ENCODE measurements around the gene CLASP1.
"Not testable (repeated sequence)": the region's sequence is repeated elsewhere in the genome, so short reads cannot be mapped to it uniquely, and the experiment has no call there.

The CLASP1 gene

DNA sequence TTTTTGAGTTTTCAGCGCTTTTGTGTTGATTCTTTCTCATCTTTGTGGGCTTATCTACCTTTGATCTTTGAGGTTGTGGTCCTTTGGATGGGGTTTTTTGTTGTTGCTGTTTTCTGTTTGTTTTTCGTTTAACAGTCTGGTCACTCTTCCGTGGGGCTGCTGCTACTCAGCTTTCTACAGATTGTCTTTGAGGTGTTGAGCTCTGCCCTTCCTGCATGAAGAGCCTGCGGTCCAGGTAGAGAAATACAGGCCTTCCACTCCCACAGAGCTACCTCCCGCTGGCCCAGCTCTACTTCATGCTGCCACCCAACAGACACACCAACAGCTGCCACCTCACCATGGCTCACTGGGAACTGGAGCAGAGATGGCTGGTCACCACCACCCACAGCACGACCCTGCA is 180.3 kb downstream of the CLASP1 start:
- DNase-seq: no peak

DNA sequence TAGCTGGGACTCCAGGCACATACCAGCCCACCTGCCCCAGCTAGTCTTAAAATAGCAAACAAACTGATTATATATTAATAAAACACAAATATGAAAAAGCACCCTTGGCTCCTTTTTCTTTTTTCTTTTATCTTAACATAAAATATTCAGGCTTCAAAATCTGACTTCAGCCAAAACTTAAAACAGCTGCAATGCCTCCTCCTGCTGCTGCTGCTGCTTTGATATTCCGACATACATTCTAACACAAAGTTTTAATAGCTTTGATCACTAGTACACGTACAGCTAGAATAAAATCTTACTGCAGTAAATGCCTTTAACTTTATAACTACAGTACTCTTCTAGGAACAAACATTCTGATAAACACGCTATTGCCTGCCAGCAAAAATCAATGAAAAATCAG is 190.0 kb downstream of the CLASP1 start:
- no peak for DNase-seq

DNA sequence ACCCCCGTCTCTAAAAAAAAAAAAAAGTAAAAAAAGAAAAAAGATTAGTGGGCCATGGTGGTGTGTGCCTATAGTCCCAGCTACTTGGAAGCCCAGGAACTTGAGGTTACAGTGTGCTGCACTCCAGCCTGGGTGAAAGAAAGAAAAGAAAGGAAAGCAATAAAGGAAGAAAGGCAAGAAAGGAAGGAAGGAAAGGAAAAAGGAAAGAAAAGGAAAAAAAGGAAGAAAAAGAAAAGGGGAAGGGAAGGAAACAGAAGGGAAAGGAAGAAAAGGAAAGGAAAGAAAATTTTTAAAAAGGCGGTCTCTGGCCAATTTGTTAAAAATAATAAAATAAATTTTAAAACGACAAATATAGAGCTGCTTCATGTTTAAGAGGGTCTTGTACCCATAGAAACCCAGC is 192.9 kb downstream of the CLASP1 start:
- no peak for DNase-seq

- DNase-seq: no peak
Observed at GRCh38 chr2:121455446-121455845, 193.8 kb downstream of the CLASP1 start.

DNA sequence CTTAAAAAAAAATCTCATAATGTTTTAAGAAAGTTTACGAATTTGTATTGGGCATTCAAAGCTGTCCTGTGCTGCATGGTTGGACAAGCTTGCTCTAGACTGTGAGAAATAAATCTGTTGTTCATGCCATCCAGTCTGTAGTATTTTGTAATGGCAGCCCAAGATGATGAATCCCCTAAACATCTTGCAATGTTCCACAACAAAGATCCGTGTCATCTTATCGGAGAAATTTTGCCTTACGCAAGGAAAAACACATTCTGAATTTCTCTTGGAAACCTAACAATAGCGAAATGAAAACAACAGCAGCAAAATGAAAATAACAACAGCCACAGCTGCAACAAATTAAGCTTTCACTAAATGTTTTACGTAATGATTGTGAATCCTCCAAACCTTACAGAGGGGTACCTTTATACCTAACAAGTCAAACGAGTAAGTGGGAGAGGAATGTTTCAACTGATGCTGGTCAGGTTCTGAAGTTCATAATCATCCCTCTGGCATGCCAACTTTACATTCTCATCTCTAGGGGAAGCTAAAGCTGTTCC is 194.6 kb downstream of the CLASP1 start:
- DNase-seq: no peak

DNA sequence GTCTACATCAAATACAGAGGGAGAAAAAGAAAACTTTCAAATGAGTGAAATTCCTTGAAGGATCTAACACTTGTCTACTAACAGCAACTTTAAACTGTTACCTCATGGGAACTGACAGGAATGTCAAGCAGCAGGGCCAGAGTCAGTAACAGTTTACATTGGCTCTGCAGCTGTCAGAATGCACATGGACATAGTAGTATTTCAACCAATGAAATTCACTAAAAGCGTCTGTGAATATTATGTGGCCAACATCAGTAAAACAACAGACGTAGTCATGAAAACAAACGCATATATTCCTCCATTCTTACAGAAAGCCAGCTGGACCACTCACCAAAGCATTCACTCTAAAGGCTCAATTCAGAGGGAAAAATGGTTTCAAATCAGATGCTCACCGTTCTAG is 197.9 kb downstream of the CLASP1 start:
- no peak for DNase-seq

DNA sequence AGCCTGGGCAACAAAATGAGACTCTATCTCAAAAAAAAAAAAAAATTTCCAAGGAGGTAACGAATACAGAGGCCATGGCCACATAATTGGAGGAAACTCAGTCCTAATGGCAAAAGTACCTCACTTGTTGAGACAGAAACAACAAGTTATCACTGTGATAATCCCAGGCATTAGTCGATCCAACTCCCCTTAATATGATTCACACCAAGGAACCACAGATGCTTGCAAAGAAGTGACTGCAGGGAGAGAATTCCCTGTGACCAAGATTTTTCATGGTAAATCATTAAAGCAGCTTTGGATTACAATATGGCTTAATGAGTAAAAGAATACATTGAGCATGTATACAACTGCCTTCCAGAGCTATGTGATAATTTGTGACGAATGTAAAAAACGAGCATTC is 199.0 kb downstream of the CLASP1 start:
- no peak for DNase-seq

DNA sequence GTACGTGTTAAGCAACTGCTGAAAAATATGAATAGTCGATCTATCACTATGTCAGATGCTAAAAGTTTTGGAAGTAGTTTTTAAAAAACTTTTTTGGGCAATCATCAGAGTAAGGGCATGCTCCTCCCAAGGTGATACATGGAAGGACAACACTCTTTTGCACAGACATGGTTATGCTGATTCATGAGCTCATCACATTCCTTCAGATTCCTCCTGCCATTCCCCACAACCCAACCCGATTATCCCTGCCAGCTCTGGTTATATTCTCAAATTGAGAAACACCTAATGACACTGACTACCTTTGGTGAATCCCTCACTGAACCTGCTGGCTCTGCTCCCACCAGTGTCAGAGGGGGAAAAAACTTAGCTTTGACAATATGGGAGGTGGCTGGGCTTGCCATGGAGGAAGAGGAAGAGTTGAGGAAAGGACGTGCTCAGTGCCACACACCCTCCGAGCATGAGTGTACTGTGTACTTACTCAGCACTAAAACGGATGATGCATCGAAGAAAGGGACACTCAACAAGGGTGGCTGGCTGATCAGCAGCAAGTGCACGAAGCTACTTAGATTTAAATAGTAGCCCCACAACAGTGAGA is 202.5 kb downstream of the CLASP1 start:
- no peak for DNase-seq

DNA sequence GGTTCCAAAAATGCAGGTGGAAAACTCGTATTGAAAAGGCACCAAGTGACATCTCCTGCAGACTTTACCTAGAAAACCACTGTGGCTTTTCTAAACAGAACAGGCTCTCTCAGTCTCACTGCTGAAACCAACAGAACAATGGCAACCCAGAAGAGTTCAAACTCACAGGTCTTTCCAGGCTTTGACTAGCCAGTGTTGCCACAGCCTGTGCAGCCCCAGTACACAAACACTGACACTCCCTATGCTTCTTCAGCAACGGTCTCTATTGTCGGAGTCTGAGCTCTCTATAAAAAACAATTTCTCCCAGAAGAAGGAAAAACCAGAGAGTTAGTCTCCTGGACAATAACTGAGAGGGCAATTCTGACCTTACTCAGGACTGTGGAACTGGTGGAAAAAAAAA is 206.4 kb downstream of the CLASP1 start:
- DNase-seq: no peak

GRCh38 chr2:121438290-121438689 is 211.0 kb downstream of the CLASP1 start:
- not testable (repeated sequence) for DNase-seq

DNA sequence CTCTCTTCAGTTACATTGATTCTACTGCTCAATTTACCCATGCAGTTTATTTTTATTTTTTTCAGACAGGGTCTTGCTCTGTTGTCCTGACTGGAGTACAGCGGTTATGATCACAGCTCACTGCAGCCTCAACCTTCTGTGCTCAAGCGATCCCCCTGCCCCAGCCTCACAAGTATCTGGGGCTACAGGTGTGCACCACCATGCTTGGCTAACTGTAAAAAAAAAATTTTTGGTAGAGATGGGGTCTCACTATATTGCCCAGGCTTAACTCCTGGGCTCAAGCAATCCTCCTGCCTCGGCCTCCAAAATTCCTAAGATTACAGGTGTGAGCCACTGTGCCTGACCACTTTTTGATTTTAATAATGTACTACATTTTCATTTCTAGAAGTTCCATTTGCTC is 212.3 kb downstream of the CLASP1 start:
- DNase-seq: no peak

GRCh38 chr2:121435790-121436189 is 213.5 kb downstream of the CLASP1 start:
- no peak for DNase-seq

GRCh38 chr2:121431214-121431613 is 218.0 kb downstream of the CLASP1 start:
- DNase-seq: no peak

DNA sequence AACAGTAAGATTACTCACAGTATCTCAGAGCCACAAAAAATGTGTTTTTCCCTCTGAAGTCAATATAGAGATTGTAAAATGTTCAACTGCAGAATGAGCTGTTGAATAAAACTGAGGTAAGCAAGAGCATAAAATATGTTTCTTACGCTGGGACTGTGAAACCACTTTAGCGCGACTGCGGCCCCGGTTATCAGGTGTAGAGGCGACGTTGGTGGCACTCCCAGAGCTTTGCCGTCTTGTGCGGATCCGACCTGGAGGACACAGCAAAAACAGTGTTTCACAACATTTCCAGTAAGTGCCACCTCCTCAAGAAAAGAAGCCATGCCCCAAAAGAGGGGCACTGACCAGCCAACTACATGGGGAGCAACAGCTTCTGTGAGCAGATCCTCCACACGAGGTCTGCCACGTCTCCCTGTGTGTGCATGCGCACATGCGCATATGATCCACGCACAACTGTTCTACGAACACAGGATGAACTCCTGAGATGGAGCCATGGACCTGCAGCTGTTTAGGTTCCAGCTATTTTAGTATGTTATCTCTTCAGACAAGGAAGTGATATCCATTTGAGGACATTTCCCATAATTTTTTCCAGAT is 219.2 kb downstream of the CLASP1 start:
- no peak for DNase-seq

GRCh38 chr2:121429119-121429903 is 220.0 kb downstream of the CLASP1 start:
- no peak for DNase-seq

DNA sequence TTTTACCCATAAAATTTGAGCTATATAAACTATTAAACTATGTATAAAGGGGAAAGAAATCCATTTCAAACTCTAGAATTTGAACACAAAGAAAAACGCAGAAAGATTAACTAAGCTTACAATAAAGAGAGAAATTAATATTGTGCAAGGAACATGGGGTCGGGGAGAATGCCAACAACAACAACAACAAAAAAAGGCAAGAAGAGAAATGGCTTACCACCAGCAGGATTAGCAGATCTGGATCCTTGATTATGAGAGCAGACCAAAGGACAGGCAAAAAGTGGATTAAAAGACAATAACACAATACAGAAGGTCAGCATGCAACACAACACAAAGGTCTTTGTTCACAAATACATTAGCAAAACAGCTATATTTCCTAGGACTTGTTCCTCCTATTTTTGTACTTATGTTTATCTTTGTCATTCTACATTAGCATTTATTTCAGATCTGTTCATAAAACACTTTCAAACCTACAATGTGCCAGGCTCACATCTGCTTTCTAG is 222.0 kb downstream of the CLASP1 start:
- no peak for DNase-seq

- DNase-seq: no peak
Observed at GRCh38 chr2:121420486-121420885, 228.8 kb downstream of the CLASP1 start.

- no peak for DNase-seq
Observed at GRCh38 chr2:121419081-121419699, 230.1 kb downstream of the CLASP1 start.

DNA sequence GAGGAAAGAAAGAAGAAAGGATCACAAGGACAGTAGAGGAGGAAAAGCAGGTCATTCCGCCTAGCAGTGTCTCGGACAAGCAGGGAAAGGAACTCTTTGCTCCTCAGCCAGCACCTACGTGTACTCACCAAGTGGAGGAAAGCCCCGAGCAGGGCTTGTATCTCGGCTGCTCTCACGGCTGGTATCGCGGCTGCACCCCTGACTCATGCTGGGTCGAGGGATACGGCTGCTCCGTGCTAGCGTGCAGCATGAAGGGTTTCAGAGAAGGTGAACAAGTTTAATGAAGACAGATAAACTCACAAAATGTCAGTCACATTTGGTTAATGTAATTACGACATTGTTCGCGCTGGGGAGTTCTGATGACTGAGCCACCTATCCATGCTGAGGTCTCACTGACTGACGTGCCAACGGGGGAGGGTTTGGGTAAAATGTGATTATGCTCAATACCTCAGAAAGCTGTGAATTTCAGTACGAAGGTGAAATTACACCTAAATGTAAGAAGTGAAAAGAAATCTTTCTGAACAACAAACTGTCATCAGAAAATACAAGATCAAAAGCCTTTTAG is 230.7 kb downstream of the CLASP1 start:
- no peak for DNase-seq

GRCh38 chr2:121417826-121418225 is 231.4 kb downstream of the CLASP1 start:
- DNase-seq: no peak

DNA sequence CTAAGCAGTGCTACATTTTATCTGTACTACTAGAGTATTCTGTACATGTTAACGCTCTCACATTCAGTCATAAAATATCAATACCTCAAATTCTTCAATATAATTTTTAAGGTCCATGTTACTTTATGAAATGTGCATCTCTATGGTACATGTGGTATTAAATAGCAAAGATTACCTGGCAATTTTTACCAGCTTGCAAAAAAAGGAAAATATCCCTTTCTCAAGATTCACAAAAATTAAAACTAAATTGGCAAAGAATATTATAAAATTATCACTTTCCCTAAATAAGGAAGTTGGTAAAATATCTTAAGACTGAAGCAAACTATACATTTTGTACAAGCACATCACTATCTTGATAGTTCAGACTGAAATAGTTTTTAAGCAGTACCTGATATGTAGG is 233.5 kb downstream of the CLASP1 start:
- no peak for DNase-seq

DNA sequence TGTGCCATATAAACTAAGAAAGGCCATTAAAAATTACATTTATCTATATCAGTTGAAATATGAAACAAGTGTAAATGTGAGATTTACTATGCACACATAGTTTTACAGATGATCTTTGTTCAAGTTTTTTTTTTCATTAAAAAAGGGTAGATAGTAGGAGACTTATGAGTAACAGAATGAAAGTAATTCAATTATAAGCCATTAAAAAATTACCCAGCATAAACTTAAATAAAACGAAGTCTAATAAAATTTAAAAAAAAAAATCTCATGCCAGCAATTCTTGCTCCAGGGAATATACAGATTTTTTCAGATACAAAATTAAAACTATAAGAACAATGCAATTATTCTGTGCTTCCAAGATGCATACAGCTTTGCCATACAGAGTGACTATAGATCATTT is 236.9 kb downstream of the CLASP1 start:
- DNase-seq: no peak

GRCh38 chr2:121409966-121410365 is 239.3 kb downstream of the CLASP1 start:
- DNase-seq: no peak
